ENCODE data around the gene ZGPAT.

DNA sequence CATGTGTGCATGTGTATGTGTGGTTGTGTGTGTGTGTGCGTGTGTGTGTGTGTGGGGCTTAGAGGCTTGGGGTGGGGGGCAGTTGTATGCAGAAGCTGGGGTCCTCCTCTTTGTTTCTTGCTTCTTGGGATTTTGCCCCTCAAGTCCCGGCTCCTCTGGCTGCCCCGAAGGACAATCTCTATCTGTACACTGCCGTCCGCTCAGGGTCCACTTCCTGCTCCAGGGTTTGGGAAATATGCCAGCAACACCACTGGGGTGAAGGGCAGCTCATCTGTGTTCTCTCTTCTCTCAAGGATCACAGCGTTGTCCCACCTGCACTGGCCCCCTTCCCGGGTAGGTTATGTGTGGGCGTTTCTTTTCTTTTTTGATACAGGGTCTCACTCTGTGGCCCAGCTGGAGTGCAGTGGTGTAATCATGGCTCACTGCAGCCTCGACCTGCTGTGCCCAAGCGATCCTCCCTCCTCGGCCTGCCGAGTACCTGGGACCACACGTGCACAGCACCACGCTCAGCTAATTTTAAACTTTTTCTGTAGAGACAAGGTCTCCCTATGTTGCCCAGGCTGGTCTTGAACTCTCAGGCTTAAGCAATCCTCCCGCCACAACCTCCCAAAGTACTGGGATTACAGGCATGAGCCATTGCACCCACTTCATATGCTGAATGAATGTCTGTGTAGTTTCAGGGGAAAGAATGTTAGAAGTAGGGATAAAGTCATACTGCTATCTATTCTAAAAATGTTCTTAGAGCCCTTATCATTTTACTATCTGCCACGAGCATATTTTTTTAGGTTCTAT is 57.4 kb downstream of the ZGPAT start:
- TF ChIP-seq CTCF (IDR thresholded peaks at IDR 0.05) (no peak), POLR2A (IDR thresholded peaks at IDR 0.05) (no peak)
